Pancreas (tissue), 10 donors: Measurements from ENCODE around the gene REG1B. TPM values are rescaled to one million over a fixed set of nuclear protein-coding genes. Genes with fewer than 3 reads are reported as not detected.

Experiments
- ATAC-seq, 4 donors: fragments of 200-7000 bp; cut with Tn5 transposase; one replicate each; pipeline versions ENCODE4 v1.8.0 to v1.9.1; 2020; ENCODE audit warnings: mild to moderate bottlenecking in 4 of 4, moderate library complexity in 4 of 4
- DNase-seq, 6 donors: peaks; one replicate each; pipeline ENCODE4 v3.0.0-alpha.2; 2020
- FAIRE-seq: peaks from 2 replicates; lab custom pipeline; 2012; peaks lifted over from hg19 to GRCh38; lab: Jason Lieb, UNC
- H3K27ac ChIP-seq, 4 donors: fragments of 200-600 bp; sonication (generic); 1 replicate in 3 of 4; 2 replicates in 1 of 4; pipeline versions ENCODE4 v1.5.0 to v1.8.0; 2020
- H3K27me3 ChIP-seq, 4 donors: fragments of 200-600 bp; one replicate each; pipeline ENCODE4 v1.8.0; 2021
- H3K36me3 ChIP-seq, 3 donors: fragments of 200-600 bp; sonication (generic) in 1 of 3; one replicate each; pipeline versions ENCODE4 v1.5.0 to v1.8.0; 2020 to 2021
- H3K4me1 ChIP-seq, 3 donors: fragments of 200-600 bp; one replicate each; pipeline ENCODE4 v1.8.0; 2021
- H3K4me3 ChIP-seq, 4 donors: fragments of 200-600 bp; sonication (generic) in 2 of 4; one replicate each; pipeline versions ENCODE4 v1.5.0 to v1.8.0; 2020 to 2021
- H3K9me3 ChIP-seq, 4 donors: fragments of 200-600 bp; one replicate each; pipeline ENCODE4 v1.8.0; 2021
- WGBS, 2 donors: extraction: QIAGEN DNeasy Blood & Tissue Kit; methylation state at CpG; one replicate each; pipeline ENCODE4 v1.1.7; 2013; 5-methylcytosine and 5-hydroxymethylcytosine counted together
- intact Hi-C, 3 donors: fragments of 100-400 bp; cut with DNase I; formaldehyde crosslinking; loops; one replicate each; pipeline versions ENCODE4 v1.11.1 to v1.14.2; 2022
- polyA plus RNA-seq, 2 donors: library from polyadenylated mRNA; stranded (reverse); fragments of 200-250 nt; gene quantifications; one replicate each; pipeline ENCODE4 v1.2.3, GENCODE V29; 2013
- total RNA-seq, 6 donors: library from RNA; stranded (reverse); fragmentation: NEBNext Ultra II Directional in 4 of 6; extraction: Animal tissue kit (Norgen Biotek cat#: 25700) in 4 of 6; gene quantifications; one replicate each; pipeline versions ENCODE4 v1.2.1 to v1.2.4, GENCODE V29; 2021 to 2023
- TF ChIP-seq, protein P1 (sequence below), 4 donors: fragments of 200-600 bp; sonication (generic) in 3 of 4; IDR thresholded peaks; one replicate each; pipeline versions ENCODE4 v1.5.0 to v1.8.0; 2021; ENCODE audit warnings: antibody characterized with exemption in 4 of 4
- donor health status: healthy with polysubstance abuse.
- donor health status: DM: no; HTN: no; CAD: no; lungs with moderate emphysema.
- donor health status: DM: no; HTN: no; CAD: no.
- donor health status: control.
- donor health status: control.
- donor health status: Bipolar disorder and iron deficiency.
- donor health status: DM: yes; HTN: yes; CAD: no.
- donor health status: DM: no; HTN: no; CAD: no.
- donor health status: DM: no; HTN: no; CAD: no.
- donor health status: DM: yes; HTN: yes; CAD: no.

REG1B gene, protein sequence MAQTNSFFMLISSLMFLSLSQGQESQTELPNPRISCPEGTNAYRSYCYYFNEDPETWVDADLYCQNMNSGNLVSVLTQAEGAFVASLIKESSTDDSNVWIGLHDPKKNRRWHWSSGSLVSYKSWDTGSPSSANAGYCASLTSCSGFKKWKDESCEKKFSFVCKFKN
- total RNA-seq (over 10,000 TPM in 4 of 6 donors, 1,000 to 10,000 TPM in 2; 3,724 to 34,839 (median 13,358) TPM), polyA plus RNA-seq (over 10,000 TPM in 1 of 2 donors, 1,000 to 10,000 TPM in 1; 6,505 to 20,052 TPM)

DNA sequence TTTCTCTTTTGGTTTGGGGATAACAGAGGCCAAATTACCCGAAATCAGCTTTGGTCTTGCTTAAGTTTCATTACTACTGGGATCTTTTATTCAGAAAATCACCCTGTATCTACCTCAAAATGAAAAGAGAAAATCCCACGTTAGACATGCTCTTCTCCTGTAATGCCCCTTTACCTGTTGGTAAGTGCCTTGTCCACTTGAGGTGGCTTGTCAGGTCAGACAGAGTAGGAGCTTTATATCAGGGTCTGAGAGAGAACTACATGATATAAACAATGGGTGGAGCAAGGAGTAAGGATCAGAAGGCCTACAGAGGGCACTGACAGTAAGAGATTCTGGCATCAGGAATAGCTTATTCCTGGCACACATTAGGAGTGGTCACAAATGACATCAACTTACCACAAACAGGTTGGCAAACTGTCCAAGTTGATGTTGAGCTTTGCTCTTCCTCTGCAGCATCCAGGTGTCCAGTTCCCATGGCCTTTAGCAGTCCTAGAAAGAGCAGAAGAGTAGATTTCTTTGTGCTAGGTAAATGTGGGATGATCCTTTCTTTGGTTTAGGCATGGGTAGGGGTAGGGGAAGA lies at the start of gene REG1B:
TSS of gene REG1B (minus strand) at position 209 of the 580 bp plus-strand sequence. CDS start 381 bp downstream, outside the sequence.
- TF ChIP-seq, protein P1, sequence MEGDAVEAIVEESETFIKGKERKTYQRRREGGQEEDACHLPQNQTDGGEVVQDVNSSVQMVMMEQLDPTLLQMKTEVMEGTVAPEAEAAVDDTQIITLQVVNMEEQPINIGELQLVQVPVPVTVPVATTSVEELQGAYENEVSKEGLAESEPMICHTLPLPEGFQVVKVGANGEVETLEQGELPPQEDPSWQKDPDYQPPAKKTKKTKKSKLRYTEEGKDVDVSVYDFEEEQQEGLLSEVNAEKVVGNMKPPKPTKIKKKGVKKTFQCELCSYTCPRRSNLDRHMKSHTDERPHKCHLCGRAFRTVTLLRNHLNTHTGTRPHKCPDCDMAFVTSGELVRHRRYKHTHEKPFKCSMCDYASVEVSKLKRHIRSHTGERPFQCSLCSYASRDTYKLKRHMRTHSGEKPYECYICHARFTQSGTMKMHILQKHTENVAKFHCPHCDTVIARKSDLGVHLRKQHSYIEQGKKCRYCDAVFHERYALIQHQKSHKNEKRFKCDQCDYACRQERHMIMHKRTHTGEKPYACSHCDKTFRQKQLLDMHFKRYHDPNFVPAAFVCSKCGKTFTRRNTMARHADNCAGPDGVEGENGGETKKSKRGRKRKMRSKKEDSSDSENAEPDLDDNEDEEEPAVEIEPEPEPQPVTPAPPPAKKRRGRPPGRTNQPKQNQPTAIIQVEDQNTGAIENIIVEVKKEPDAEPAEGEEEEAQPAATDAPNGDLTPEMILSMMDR (IDR thresholded peaks at IDR 0.05), result no peak
- ATAC-seq (peak; percentile 51 to 78 (median 60)), FAIRE-seq (no peak), DNase-seq (peak in 5 of 6 donors; percentile 45 to 92 (median 70))
- Histone ChIP-seq H3K27me3 (no peaks in the 10 kb centered on the region), H3K9me3 (no peaks in the 10 kb centered on the region), H3K36me3 (no peaks in the 10 kb centered on the region), H3K27ac (peak within 1 kb of the TSS; percentile 48 to 87 (median 66)), H3K4me1 (peaks cover 0 to 7% (median 0%) of the 10 kb centered on the region in 3 donors), H3K4me3 (peak within 1 kb of the TSS in 3 of 4 donors; percentile 14 to 48 (median 31))
- 59 to 73% methylated on average over 2 of the region's 2 CpGs for WGBS, 2 donors
- intact Hi-C loops, result loop anchor here in 1 of 3 donors (5.0 kb wide), 1 partner anchor 34 kb away; the partner anchor contains the start of gene REG1A

GRCh38 chr2:79131687-79132086 lies 43.9 kb upstream of the REG1B start:
- TF ChIP-seq, protein P1 (IDR thresholded peaks at IDR 0.05), result no peak
- H3K9me3 ChIP-seq, result no peaks in the 10 kb centered on the region
- H3K27ac ChIP-seq, result peak overlapping the region in 2 of 4 donors; percentile 1 to 70
- no peaks in the 10 kb centered on the region for H3K27me3 ChIP-seq
- H3K36me3 ChIP-seq, result no peaks in the 10 kb centered on the region
- intact Hi-C loops, result loop anchor here in 2 of 3 donors (5.0 to 10.0 kb wide), 2 partner anchors 83 to 86 kb away; no protein-coding TSS in a partner anchor
- no peak overlapping the region for H3K4me3 ChIP-seq
- peaks cover 0 to 11% (median 4%) of the 10 kb centered on the region in 3 donors for H3K4me1 ChIP-seq
- 29 to 31% methylated on average over 4 of the region's 4 CpGs for WGBS, 2 donors
- ATAC-seq (peak; percentile 28 to 72 (median 60)), DNase-seq (peak in 1 of 6 donors; percentile 49), FAIRE-seq (no peak)

GRCh38 chr2:79129804-79130203 lies 42.0 kb upstream of the REG1B start:
- intact Hi-C loops, result loop anchor here in 2 of 3 donors (5.0 to 10.0 kb wide), 4 partner anchors 85 to 755 kb away; partner anchors contain the start of gene REG3G (in 1 of the 2)
- Histone ChIP-seq H3K27ac (no peak overlapping the region), H3K9me3 (no peaks in the 10 kb centered on the region), H3K36me3 (no peaks in the 10 kb centered on the region), H3K27me3 (no peaks in the 10 kb centered on the region), H3K4me3 (no peak overlapping the region), H3K4me1 (peaks cover 0 to 11% (median 6%) of the 10 kb centered on the region in 3 donors)
- no peak for FAIRE-seq
- no peak for ATAC-seq
- TF ChIP-seq, protein P1 (IDR thresholded peaks at IDR 0.05), result no peak
- DNase-seq, result no peak

- H3K9me3 ChIP-seq, result no peaks in the 10 kb centered on the region
- H3K4me1 ChIP-seq, result peaks cover 0 to 11% (median 6%) of the 10 kb centered on the region in 3 donors
- intact Hi-C loops, result loop anchor here in 1 of 3 donors (10.0 kb wide), 2 partner anchors 104 to 756 kb away; partner anchors contain the start of gene REG3G
- no peak for FAIRE-seq
- H3K36me3 ChIP-seq, result no peaks in the 10 kb centered on the region
- H3K4me3 ChIP-seq, result no peak overlapping the region
- H3K27ac ChIP-seq, result no peak overlapping the region
- TF ChIP-seq, protein P1 (IDR thresholded peaks at IDR 0.05), result no peak
- no peak for ATAC-seq
- H3K27me3 ChIP-seq, result no peaks in the 10 kb centered on the region
- 60 to 68% methylated on average over 6 of the region's 6 CpGs for WGBS, 2 donors
- DNase-seq, result no peak
Measured at GRCh38 chr2:79129260-79129659, 41.5 kb upstream of the REG1B start.
